Measurements from ENCODE around the gene CRELD2. TPM values are rescaled to one million over a fixed set of nuclear protein-coding genes. Genes with fewer than 3 reads are reported as not detected.

Gene CRELD2
- total RNA-seq, 3 donors from 2014 or later, result 62.8 to 71.2 (median 64.2) TPM

DNA sequence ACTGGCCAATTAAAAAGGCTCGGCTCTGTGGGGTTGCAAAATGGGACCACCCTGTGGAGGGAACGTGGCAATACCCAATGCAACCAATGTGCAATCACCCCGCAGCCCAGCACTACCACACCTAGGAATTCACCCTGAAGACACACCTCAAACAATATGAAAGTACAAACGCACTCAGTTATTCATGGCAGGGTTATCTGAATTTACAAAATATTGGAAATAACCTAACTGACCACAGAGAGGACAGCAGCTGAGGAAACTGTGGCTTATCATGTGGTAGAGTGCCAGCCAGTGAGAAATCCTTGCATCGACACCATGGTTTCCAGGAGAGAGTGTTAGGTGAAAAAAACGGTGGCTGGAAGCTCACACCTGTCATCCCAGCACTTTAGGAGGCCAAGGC is 18.9 kb upstream of the CRELD2 start:
- Mint-ChIP-seq H3K27me3 (ENCODE audit: low read depth) (no peaks in the 10 kb centered on the region), H3K9me3 (peaks cover 2% of the 10 kb centered on the region), H3K36me3 (ENCODE audit: insufficient read depth) (peaks cover 22% of the 10 kb centered on the region), H3K4me3 (no peak overlapping the region), H3K4me1 (ENCODE audit: low read depth) (peaks cover 2% of the 10 kb centered on the region)
- ATAC-seq, result no peak
- no peak for DNase-seq

DNA sequence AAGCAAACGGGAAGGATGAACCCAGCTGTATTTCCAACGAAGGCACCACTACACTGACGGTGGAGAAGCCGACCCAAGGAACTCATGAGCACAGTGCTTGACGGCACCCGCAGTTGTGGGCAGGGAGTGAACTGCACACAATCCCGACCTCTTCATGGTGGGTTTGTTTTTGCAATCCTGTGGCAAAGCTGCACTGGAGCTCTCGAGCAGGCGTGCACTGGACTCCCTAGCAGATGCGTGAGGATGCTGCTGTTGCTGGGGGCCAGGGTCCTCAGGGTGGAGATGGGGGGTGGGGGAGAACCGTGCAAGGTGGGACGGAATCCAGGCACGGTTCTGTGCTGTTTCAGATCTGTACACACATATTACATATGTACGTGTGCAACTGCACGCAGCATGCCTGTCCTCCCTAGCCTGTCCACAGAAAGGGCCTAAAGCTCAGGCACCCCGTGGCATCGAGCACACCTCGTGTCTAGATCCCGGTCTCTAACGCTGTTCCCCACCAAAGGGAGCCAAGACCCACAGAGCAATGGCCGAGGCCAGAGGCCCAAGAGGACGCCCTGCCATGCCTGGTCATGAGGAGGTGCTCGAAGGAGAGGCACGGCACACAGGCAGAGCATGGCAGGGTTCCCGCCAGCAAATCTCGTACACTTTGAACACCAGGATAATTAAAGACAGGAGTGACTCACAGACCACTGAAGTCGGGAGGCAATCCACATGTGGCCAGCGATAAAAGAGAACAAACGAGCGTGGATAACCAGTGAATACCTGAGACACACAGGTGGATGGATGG is 17.8 kb upstream of the CRELD2 start:
- DNase-seq, result no peak

DNA sequence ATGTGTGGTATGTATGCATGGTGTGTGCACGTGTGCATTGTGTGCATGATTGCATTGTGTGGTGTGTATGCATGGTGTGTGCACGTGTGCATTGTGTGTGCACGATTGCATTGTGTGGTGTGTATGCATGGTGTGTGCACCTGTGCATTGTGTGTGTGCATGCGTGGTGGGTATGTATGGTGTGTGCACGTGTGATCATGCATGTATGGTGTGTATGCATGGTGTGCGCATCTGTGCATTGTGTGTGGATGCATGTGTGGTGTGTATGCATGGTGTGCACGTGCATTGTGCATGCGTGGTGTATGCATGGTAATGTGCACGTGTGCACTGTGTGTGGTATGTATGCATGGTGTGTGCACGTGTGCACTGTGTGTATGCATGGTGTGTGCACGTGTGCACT is 17.0 kb upstream of the CRELD2 start:
- Mint-ChIP-seq H3K27me3 (ENCODE audit: low read depth) (no peaks in the 10 kb centered on the region), H3K4me1 (ENCODE audit: low read depth) (no peaks in the 10 kb centered on the region), H3K36me3 (ENCODE audit: insufficient read depth) (peaks cover 20% of the 10 kb centered on the region), H3K4me3 (no peak overlapping the region), H3K9me3 (no peaks in the 10 kb centered on the region)
- DNase-seq (no peak), ATAC-seq (no peak)

More for the DNA sequence above, 17.8 kb upstream of the CRELD2 start:
- Mint-ChIP-seq H3K9me3 (no peaks in the 10 kb centered on the region), H3K4me1 (ENCODE audit: low read depth) (no peaks in the 10 kb centered on the region), H3K4me3 (no peak overlapping the region), H3K27me3 (ENCODE audit: low read depth) (no peaks in the 10 kb centered on the region), H3K36me3 (ENCODE audit: insufficient read depth) (peaks cover 20% of the 10 kb centered on the region)
- no peak for ATAC-seq

DNA sequence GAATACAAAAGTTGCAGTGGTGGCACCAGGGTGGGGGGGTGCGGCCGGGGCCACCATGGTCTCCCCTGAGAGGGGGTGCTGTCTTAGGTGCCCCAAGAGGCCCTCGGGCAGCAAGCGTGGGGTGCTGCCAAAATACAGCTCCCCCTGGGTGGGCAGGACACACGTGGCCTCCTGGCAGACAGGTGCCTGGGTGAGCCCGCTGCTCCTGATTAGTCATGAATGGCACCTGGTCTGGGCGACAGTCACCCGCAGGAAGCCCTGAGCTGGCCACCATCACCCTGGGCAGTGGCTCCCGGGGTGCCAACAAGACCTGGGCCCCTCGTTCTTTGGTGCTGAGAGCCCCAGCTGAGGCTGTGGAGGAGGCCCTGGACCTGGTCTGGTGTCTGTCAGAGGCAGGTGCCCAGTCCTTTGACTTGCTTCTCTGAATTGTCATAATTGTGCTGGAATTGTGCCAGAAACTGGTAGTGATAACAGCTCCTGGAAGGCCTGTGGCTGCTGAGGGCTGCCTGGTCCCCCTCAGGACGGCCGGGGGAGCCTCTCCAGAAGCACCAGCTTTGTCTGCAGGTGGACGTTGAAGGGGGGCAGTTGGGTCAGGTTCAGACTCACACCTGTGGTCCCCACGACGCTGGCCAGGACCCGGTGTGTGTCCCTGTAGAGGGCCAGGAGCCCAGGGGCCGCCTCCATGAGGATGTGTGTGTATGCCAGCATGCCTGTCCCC is 15.0 kb upstream of the CRELD2 start:
- no peak for DNase-seq
- peaks cover 29% of the 10 kb centered on the region for H3K36me3 Mint-ChIP-seq (ENCODE audit: insufficient read depth)

DNA sequence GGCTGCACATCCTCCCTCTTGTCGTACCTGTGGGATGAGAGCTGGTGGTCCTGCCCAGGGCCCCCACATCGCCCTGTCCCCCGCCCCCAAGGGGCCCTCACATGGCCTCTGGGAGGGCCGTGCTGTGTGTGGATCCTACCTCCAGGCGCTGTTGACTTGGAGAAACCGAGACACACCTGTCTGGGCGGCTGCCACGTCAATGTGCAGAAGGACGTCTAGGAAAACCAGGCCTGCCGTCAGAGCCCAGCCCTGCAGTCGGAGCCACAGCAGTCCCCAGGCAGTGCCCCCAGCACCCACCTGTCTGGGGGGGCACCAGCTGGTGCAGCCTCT is 14.4 kb upstream of the CRELD2 start:
- ATAC-seq, result no peak
- DNase-seq, result no peak
- H3K36me3 Mint-ChIP-seq (ENCODE audit: insufficient read depth), result peaks cover 28% of the 10 kb centered on the region
- H3K4me1 Mint-ChIP-seq (ENCODE audit: low read depth), result peaks cover 3% of the 10 kb centered on the region
- no peaks in the 10 kb centered on the region for H3K27me3 Mint-ChIP-seq (ENCODE audit: low read depth)
- no peaks in the 10 kb centered on the region for H3K9me3 Mint-ChIP-seq
- H3K4me3 Mint-ChIP-seq, result no peak overlapping the region

More for the DNA sequence above, 15.0 kb upstream of the CRELD2 start:
- no peak for ATAC-seq
- Mint-ChIP-seq H3K27me3 (ENCODE audit: low read depth) (no peaks in the 10 kb centered on the region), H3K9me3 (no peaks in the 10 kb centered on the region), H3K4me3 (no peak overlapping the region), H3K4me1 (ENCODE audit: low read depth) (peaks cover 3% of the 10 kb centered on the region)

DNA sequence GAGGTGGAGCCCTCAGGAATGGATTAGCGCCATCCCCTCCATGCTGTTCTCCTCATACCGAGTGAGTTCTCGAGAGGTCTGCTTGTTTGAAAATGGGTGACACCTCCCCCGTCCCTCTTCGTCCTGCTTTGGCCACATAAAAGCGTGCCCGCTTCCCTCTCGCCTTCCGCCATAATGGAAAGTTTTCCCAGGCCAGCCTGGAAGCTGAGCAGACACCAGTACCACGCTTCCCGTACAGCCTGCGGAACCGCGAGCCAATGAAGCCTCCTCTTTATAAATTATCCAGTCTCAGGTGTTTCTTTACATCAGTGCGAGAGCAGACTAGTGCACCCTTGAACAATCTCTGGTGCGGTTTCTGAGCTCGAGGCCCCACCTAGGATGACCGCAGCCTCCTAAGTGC is 13.0 kb upstream of the CRELD2 start:
- Mint-ChIP-seq H3K9me3 (no peaks in the 10 kb centered on the region), H3K27me3 (ENCODE audit: low read depth) (no peaks in the 10 kb centered on the region), H3K36me3 (ENCODE audit: insufficient read depth) (peaks cover 25% of the 10 kb centered on the region), H3K4me1 (ENCODE audit: low read depth) (peaks cover 3% of the 10 kb centered on the region), H3K4me3 (no peak overlapping the region)
- ATAC-seq (no peak), DNase-seq (no peak)

DNA sequence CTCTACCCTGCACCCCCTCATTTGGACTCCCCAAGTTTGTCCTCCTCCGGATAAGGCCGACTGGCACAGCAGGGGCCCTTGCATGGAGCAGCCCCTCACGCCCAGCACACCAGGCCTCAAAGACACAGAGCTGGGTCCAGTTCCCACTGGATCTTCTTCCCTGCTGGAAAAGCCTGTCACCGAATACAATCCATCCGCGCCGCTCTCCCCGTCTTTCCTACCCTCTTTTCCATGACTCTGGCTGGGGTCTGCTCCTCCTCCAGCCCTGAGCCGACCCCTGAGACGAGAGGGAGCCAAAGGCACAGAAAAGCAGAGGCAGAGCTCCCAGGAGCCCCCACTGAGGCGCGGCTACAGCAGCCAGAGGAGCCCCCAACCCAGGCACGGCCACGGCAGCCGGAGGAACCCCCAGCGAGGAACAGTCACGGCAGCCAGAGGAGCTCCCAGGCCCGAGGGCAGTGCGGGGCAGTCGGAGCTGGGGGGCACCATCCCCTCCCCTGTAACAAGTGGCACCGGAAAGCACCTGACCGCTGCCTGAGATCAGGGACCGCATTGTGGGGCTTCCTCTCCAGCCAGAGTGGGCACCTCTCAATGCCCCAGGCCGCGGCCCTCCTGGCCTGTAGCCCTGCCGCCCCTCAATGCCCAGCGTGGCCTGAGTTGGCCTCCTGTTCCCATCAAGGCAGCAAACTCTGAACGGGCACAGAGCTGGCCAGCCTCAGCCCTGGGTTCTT is 12.2 kb upstream of the CRELD2 start:
- H3K4me1 Mint-ChIP-seq (ENCODE audit: low read depth), result peaks cover 3% of the 10 kb centered on the region
- H3K36me3 Mint-ChIP-seq (ENCODE audit: insufficient read depth), result peaks cover 19% of the 10 kb centered on the region
- ATAC-seq (no peak), DNase-seq (no peak)
- H3K9me3 Mint-ChIP-seq, result no peaks in the 10 kb centered on the region
- no peak overlapping the region for H3K4me3 Mint-ChIP-seq
- H3K27me3 Mint-ChIP-seq (ENCODE audit: low read depth), result no peaks in the 10 kb centered on the region

DNA sequence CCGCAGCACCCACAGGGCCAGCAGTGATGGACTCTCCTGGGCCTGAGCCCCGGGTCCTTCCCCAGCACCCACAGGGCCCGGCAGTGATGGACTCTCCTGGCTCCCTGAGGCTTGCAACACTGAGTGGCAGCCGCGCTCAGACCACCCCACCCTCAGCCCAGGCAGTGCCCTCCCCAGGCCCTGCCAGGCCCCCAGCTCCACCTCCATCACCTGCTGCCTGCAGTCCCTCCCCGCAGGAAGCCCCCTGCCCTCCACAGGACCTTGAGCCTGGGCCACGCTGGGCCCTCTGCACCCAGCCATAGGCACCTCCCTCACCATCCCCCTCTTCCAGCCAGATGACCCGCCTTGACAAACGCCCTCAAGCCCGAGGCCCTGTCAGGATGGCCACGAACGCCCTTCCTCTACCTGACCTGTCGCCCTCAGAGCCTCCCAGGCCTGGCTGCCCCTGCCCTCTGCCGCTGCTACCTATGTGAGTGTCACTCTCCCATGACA is 11.6 kb upstream of the CRELD2 start:
- H3K27me3 Mint-ChIP-seq (ENCODE audit: low read depth), result no peaks in the 10 kb centered on the region

DNA sequence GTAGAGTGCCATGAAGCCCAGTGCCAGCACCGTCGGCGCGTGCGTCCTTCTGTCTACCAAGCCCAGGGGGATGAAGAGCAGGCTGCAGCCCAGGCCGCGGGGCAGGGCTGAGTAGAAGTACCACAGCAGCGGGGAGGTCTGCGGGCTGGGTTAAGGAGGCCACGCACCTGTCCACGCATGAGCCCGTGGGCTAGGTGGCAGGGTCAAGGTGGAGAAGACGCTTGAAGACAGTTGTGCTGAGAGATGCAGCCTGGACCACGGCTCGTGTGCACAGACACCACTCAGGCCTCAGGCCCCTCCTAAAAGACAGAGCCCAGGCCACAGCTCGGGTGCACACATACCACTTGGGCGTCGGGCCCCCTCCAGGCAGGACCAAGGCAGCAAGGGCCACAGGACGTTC is 10.6 kb upstream of the CRELD2 start:
- Mint-ChIP-seq H3K4me1 (ENCODE audit: low read depth) (peaks cover 3% of the 10 kb centered on the region), H3K36me3 (ENCODE audit: insufficient read depth) (peaks cover 13% of the 10 kb centered on the region), H3K9me3 (no peaks in the 10 kb centered on the region), H3K27me3 (ENCODE audit: low read depth) (no peaks in the 10 kb centered on the region), H3K4me3 (no peak overlapping the region)
- DNase-seq, result no peak
- no peak for ATAC-seq

More for the DNA sequence above, 11.6 kb upstream of the CRELD2 start:
- Mint-ChIP-seq H3K9me3 (no peaks in the 10 kb centered on the region), H3K36me3 (ENCODE audit: insufficient read depth) (peaks cover 13% of the 10 kb centered on the region), H3K4me1 (ENCODE audit: low read depth) (peaks cover 3% of the 10 kb centered on the region), H3K4me3 (no peak overlapping the region)
- ATAC-seq, result peak in 1 of 2 donors; percentile 14
- no peak for DNase-seq

DNA sequence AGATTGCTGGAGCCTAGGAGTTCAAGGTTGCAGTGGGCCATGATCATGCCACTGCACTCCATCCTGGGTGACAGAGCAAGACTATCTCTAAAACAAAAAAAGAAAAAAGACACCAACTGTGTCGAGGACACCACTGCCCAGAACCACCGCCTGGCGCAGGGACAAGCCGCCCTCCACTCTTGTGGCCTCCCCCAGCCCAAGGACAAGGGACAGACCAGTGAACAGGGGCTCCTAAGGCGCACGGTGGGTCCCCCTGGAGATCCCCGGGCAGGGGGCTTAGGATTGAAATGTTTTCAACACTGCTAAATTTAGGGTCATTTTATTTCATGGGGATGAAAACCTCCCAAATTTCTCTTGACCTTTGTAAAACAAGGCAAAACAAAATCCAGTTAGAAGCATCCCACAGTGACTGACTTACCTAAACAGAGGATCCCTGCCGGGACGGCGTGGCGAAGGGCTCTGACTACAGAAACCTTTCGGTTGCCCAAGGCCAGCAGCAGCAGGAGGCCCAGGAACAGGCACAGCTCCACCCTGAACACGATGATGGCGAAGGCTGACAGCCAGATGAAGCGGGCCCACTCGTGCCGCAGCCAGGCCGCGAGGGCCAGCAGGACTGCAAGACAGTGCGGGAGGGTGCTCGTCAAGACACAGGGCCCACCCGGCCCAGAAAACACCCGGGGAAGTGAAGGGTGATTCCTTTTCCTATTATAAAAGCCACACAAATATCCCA is 8.8 kb upstream of the CRELD2 start:
- ATAC-seq, result no peak
- Mint-ChIP-seq H3K36me3 (ENCODE audit: insufficient read depth) (peaks cover 13% of the 10 kb centered on the region), H3K4me3 (no peak overlapping the region), H3K4me1 (ENCODE audit: low read depth) (peaks cover 3% of the 10 kb centered on the region), H3K9me3 (no peaks in the 10 kb centered on the region), H3K27me3 (ENCODE audit: low read depth) (no peaks in the 10 kb centered on the region)
- no peak for DNase-seq

DNA sequence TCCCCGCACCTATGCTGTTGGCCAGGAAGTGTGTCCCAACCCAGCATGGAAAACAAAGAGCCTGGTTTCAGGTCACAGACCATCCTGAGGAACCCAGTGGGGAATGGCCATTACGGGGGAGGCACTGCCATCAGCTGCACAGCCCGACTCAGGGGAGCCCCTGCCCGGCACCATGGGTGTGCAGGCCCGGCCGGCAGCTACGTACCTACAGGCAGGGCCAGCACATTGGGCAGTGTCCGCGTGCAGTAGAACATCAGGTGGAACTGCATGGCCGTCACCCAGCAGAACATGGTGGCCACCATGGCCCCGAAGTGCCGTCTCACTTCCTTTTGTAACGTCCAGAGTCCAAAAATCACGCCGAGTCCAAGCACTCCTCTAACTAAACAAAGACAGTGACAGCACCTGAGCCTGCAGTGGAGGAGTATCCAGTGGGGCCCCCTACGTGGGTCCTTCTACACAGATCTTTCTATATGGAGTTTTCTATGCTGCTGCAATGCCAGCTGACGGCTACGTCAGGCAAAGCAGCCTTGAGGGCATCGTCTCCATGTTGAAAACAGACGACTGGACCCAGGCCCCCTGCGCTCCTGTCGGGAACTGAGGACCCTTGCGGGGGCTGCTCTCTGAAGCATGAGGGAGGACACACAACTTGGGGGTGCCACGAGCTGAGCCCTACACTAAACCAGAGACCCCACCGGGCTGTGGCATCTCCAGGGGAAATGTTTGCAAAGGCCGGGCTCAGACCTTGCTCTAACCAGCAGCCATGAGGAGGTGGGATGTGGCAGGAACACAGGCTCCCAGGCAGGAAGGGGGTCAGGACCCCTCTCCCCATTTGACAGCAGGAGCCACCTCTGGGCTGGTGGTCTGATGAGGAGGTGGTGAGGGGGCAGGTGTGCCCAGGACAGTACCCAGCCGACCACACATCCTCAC is 7.9 kb upstream of the CRELD2 start:
- no peaks in the 10 kb centered on the region for H3K27me3 Mint-ChIP-seq (ENCODE audit: low read depth)
- H3K4me3 Mint-ChIP-seq, result no peak overlapping the region
- no peak for DNase-seq
- no peaks in the 10 kb centered on the region for H3K9me3 Mint-ChIP-seq
- no peak for ATAC-seq
- H3K36me3 Mint-ChIP-seq (ENCODE audit: insufficient read depth), result peaks cover 13% of the 10 kb centered on the region
- peaks cover 4% of the 10 kb centered on the region for H3K4me1 Mint-ChIP-seq (ENCODE audit: low read depth)

DNA sequence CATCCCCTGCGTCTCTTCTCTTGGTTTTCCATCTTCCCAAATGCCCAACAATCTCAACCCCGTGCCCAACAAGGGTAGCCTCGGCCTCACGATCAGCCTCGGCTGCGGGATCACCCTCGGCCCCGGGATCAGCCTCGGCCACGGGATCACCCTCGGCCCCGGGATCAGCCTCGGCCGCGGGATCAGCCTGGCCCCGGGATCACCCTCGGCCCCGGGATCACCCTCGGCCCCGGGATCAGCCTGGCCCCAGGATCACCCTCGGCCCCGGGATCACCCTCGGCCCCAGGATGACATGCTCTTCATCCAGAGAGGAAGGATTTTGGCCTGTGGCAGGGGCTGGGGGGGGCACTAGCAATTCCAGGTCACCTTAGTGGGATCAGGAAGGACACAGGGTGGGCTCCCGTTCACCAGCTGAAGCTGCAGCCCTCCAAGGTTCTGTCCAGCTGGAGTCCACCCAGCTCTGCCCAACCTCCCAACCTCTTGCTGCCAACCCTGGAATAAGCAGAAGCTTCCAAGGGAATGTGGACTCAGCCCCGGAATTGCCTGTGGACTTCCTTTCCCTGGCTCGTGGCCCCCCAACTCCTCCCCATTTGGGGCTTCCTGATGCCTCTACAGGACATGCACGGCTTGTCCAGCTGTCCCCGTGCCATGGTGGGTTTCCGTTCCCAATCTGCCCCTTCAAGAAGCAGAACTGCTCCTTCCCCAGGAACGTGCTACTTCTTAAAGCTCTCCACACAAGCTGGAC is 6.4 kb upstream of the CRELD2 start:
- Mint-ChIP-seq H3K4me1 (ENCODE audit: low read depth) (peaks cover 11% of the 10 kb centered on the region), H3K36me3 (ENCODE audit: insufficient read depth) (peaks cover 11% of the 10 kb centered on the region), H3K4me3 (no peak overlapping the region), H3K9me3 (no peaks in the 10 kb centered on the region), H3K27me3 (ENCODE audit: low read depth) (no peaks in the 10 kb centered on the region)
- DNase-seq (no peak), ATAC-seq (no peak)

DNA sequence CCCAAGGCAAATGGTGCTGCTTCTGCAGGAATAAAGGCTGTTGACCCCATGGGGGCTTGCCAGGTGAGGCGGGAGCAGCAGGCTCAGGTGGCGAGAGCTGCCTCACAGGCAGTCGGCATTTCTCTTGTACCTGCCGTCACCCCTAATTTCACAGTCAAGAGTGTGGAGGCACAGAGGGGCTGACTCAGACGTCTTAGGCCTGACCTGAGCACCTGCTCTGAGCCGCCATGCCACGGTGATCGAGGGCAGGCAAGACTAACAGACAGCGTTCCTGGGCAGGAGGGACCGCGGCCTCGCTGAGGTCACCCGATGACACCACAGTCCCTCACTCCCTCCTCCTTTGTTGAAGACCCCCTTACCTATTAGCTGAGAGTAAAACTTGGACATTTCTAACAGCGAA is 5.4 kb upstream of the CRELD2 start:
- no peak for ATAC-seq
- no peak for DNase-seq
- Mint-ChIP-seq H3K9me3 (no peaks in the 10 kb centered on the region), H3K4me1 (ENCODE audit: low read depth) (peaks cover 16% of the 10 kb centered on the region), H3K4me3 (no peak overlapping the region), H3K27me3 (ENCODE audit: low read depth) (no peaks in the 10 kb centered on the region), H3K36me3 (ENCODE audit: insufficient read depth) (peaks cover 5% of the 10 kb centered on the region)

Data from activated T-cell treated with anti-CD3 and anti-CD28 coated beads, Interleukin-2, amount 50 U/mL, for 4 hours (primary cell).